Stimulated activated CD4-positive, alpha-beta T cell treated with anti-CD3 and anti-CD28 coated beads, Interleukin-4, amount 100 ng/mL, for 48 hours (primary cell): Measurements from ENCODE around the gene JAM3.
"Not testable (repeated sequence)": the region's sequence is repeated elsewhere in the genome, so short reads cannot be mapped to it uniquely, and the experiment has no call there.

Source experiments
- DNase-seq, 2 donors: peaks; one replicate each; pipeline ENCODE4 v3.0.0-alpha.2; 2020; ENCODE audit warnings: low read depth in 2 of 2

Gene JAM3

GRCh38 chr11:134181707-134182106 is 112.8 kb downstream of the JAM3 start:
- no peak for DNase-seq

- DNase-seq: not testable (repeated sequence)
These were observed 119.2 kb downstream of the JAM3 start for GRCh38 chr11:134188092-134188491.

GRCh38 chr11:134196756-134197155 is 127.9 kb downstream of the JAM3 start:
- no peak for DNase-seq

GRCh38 chr11:134199531-134199930 is 130.7 kb downstream of the JAM3 start:
- no peak for DNase-seq

- DNase-seq: no peak
These were observed 131.8 kb downstream of the JAM3 start for GRCh38 chr11:134200688-134201087.
